Left ventricle myocardium superior (tissue), 1 donor: ENCODE measurements around the gene UNC13D. TPM values are rescaled to one million over a fixed set of nuclear protein-coding genes. Genes with fewer than 3 reads are reported as not detected.
A peak's percentile ranks its signal among the peaks of the same experiment; 100 is the strongest.
"Not testable (repeated sequence)": the region's sequence is repeated elsewhere in the genome, so short reads cannot be mapped to it uniquely, and the experiment has no call there.

Source experiments
- ATAC-seq: fragments of 200-7000 bp; cut with Tn5 transposase; one replicate; pipeline ENCODE4 v1.9.1; 2020; ENCODE audit warnings: mild to moderate bottlenecking, moderate library complexity
- DNase-seq: peaks from one replicate; pipeline ENCODE4 v3.0.0-alpha.2; 2020
- intact Hi-C: fragments of 100-400 bp; cut with micrococcal nuclease; formaldehyde crosslinking; loops from one replicate; pipeline ENCODE4 v1.11.0; 2022
- total RNA-seq: library from RNA; stranded (reverse); fragmentation: NEBNext Ultra II Directional; extraction: Animal tissue kit (Norgen Biotek cat#: 25700); gene quantifications from one replicate; pipeline ENCODE4 v1.2.1, GENCODE V29; 2021
- donor health status: DM: no; HTN: yes; CAD: no; lungs with severe emphysema.

The UNC13D gene
- total RNA-seq, 1 donor from 2014 or later, result 8.6 TPM

GRCh38 chr17:75813081-75814020 lies 30.9 kb downstream of the UNC13D start:
- no peak for DNase-seq
- intact Hi-C loops, result no loop called here
- ATAC-seq, result no peak

DNA sequence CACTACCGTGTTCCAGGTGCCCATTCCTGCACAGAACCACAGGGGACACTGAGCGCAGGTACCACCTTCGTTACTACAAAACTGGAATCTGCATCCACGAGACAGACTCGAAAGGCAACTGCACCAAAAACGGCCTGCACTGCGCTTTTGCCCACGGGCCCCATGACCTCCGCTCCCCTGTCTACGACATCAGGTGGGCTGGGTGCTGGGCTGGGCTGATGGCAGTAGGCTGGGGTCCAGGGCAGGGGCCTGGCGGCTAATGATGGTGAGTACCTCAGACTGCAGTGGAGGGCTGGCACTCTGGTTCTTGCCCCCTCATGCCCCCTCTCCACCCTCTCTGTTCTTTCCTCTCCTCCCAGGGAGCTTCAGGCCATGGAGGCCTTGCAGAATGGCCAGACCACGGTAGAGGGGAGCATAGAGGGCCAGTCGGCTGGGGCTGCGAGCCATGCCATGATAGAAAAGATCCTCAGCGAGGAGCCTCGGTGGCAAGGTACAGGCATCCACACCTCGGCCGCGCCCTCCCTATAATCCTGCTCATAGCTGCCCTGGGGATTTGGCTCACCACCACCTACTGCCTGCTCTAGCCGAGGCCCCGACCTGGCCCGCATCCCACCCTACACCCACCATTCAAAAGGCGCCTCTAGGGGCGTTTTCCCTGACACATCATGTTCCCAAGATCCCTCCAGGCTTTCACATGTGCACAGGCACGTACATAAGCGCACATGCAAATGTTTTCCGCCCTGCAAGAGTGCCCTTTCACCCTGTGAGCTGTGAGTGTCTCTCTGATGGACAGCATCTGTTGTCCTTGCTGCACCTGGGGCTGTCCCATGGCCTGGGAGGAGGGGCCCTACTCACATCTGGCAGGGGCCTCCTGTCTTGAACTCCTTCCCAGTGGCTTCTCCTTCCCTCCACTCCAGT lies 31.8 kb downstream of the UNC13D start:
- ATAC-seq (no peak), DNase-seq (peak; percentile 7)
- intact Hi-C loops, result no loop called here

DNA sequence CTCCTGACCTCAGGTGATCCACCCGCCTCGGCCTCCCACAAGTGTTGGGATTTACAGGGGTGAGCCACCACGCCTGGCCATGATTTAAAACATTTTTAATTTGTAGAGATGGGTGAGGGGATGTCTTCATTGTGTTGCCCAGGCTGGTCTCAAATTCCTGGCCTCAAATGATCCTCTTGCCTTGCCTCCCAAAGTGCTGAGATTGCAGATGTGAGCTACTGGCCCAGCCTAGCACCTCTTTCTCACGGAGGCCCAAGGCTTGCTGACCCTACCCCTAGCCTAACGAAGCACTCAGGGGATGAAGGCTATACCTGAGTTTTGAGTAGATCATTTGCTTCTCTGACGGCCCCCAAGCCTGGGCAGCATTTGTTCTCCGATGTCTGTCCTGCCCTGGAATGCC lies 33.0 kb downstream of the UNC13D start:
- DNase-seq (no peak), ATAC-seq (no peak)
- intact Hi-C loops, result no loop called here

DNA sequence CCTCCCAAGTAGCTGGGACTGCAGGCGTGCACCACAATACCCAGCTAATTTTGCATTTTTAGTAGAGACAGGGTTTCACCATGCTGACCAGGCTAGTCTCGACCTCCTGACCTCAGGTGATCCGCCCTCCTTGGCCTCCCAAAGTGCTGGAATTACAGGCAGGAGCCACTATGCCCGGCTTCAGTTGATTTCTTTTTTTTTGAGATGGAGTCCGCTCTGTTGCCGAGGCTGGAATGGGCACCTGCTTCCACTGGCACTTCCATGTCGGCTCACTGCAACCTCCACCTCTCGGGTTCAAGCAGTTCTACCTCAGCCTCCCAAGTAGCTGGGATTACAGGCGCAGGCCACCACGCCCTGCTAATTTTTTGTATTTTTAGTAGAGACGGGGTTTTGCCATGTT lies 33.4 kb downstream of the UNC13D start:
- DNase-seq, intact Hi-C loops, ATAC-seq: not testable (repeated sequence)

- no peak for ATAC-seq
Measured at GRCh38 chr17:75810216-75810615, 34.0 kb downstream of the UNC13D start.

DNA sequence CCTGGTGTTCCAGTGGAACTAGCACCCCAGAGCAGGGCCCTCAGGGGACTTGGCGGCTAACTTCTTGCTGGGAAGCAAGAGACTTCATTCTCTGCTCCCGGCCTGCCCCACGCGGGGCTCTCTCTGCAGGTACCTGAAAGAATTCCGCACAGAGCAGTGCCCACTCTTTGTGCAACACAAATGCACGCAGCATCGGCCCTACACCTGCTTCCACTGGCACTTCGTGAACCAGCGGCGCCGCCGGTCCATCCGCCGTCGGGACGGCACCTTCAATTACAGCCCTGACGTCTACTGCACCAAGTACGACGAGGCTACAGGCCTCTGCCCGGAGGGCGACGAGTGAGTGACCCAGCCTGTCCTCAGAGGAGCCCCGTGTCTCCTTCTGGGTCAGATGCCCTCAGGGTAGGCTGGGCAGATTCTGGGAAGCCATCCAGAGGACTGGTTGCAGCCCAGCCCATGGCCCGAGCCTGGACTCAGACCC lies 34.5 kb downstream of the UNC13D start:
- ATAC-seq, result peak; percentile 58
- no peak for DNase-seq
- intact Hi-C loops, result no loop called here

More at GRCh38 chr17:75810216-75810615, 34.0 kb downstream of the UNC13D start:
- DNase-seq, result no peak
- intact Hi-C loops, result no loop called here

- ATAC-seq (peak; percentile 65), DNase-seq (peak; percentile 62)
- intact Hi-C loops, result no loop called here
Measured at GRCh38 chr17:75808905-75809621, 35.1 kb downstream of the UNC13D start.

GRCh38 chr17:75808549-75808904 lies 35.7 kb downstream of the UNC13D start:
- ATAC-seq (peak; percentile 6), DNase-seq (no peak)
- intact Hi-C loops, result no loop called here

GRCh38 chr17:75807861-75808260 lies 36.3 kb downstream of the UNC13D start:
- no peak for ATAC-seq
- intact Hi-C loops, result no loop called here
- no peak for DNase-seq

- DNase-seq (peak; percentile 68), ATAC-seq (peak; percentile 77)
- intact Hi-C loops, result no loop called here
Measured at GRCh38 chr17:75806822-75807500, 37.2 kb downstream of the UNC13D start.

DNA sequence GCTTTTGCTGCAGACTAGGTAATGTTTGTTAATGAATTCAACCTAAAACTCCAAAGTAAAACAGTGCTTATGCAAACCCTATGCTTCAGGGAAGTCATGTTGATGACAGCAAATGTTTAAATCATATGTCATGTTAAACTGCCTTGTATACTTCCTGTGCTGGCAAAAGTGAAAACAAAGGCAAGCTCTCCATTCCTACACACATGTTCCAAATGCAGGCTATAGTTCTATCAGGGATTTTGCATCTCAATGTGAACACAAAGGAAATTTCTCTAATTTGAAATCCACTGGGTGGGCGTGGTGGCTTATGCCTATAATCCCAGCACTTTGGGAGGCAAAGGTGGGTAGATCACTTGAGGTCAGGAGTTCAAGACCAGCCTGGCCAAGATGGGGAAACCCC lies 40.3 kb downstream of the UNC13D start:
- ATAC-seq (no peak), DNase-seq (no peak)
- intact Hi-C loops, result no loop called here

DNA sequence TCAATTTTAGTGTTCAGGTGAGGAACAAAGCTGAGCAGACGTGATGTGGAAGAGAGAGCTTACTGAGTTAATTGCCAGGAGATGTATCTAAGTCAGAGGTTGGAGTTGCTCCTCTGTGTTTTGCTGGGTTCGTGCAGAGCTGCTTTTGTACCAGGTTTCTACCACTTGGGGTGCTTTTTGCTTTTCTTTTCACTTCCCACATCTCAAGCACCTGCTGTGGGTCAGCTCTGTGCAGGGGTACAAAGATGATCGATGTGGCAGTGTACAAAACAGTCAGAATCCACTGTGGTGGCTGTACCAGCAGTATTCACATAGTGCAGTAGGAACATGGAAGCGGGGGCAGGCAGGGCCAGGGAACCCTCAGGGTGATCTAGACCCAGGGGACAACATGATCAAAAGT lies 44.8 kb downstream of the UNC13D start:
- DNase-seq (no peak), ATAC-seq (no peak)
- intact Hi-C loops, result no loop called here

DNA sequence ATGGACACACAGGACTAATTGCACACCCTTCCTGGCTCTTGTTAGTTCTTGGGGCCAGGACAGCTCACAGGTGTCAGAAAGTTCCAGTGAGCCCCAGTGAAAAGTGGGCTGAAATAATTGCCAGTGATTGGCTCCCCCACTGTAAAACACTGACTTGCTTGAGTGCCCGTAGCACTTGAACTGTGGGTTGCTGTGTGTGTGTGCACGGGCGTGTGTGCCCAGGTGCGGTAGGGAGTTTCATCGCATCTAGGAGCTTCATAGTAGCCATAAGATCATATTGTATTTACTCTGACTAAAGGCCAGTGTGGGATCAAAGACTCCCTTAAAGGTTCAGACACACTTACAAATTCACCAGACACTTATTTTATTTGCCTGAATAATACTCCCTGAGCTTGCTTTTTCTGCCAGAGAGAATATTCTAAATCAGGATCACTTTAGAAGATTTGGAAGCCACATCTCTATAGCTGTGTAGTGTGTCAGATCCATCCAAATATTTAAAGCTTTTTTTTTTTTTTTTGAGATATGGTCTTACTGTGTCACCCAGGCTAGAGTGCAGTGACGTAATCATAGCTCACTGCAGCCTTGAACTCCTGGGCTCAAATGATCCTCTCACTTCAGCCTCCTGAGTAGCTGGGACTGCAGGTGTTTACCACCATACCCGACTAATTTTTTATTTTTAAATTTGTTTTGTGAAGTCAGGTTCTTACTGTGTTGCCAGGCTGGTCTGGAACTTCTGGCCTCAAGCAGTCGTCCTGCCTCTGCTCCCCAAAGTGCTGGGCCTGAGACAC lies 48.2 kb downstream of the UNC13D start:
- intact Hi-C loops, result no loop called here
- ATAC-seq, result no peak

DNA sequence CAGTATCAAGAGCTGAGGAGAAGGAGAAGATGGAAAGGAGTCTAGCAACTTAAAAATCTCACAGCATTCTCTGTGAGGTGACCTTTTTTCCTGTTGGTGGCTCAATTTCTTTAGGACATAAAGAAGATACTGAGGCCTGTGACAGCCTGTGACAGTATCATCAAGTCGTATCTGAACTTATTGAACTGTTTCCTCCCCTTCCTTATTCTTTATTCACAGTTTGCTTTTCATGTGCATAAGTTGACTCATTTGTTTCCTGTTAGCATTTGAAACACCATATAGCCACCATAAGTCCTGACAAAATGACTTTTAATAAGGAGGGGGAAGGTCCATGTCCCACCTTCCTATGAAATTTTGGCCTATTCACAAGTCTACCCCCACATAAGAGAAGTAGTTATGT lies 50.7 kb downstream of the UNC13D start:
- no peak for ATAC-seq
- intact Hi-C loops, result no loop called here
- no peak for DNase-seq

More for the DNA sequence above, 48.2 kb downstream of the UNC13D start:
- no peak for DNase-seq

DNA sequence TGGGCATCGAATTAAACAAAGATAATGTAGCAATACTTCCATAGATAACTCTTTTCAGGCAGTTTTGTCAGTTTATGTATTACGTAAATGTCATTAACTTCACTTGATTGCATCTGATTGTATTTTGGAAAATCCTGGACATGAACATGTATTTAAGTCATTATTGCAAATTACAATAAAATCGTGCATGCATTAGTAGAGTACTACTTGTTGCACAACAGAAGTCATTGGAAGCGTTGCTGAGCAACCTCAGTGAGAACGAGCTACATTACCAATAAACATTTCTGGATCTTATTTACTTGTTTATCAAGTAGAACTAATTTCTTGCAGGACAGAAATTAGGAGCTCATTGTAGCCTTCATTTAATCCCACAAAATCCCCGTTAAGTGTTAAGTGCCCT lies 53.0 kb downstream of the UNC13D start:
- intact Hi-C loops, result no loop called here
- ATAC-seq (no peak), DNase-seq (no peak)

DNA sequence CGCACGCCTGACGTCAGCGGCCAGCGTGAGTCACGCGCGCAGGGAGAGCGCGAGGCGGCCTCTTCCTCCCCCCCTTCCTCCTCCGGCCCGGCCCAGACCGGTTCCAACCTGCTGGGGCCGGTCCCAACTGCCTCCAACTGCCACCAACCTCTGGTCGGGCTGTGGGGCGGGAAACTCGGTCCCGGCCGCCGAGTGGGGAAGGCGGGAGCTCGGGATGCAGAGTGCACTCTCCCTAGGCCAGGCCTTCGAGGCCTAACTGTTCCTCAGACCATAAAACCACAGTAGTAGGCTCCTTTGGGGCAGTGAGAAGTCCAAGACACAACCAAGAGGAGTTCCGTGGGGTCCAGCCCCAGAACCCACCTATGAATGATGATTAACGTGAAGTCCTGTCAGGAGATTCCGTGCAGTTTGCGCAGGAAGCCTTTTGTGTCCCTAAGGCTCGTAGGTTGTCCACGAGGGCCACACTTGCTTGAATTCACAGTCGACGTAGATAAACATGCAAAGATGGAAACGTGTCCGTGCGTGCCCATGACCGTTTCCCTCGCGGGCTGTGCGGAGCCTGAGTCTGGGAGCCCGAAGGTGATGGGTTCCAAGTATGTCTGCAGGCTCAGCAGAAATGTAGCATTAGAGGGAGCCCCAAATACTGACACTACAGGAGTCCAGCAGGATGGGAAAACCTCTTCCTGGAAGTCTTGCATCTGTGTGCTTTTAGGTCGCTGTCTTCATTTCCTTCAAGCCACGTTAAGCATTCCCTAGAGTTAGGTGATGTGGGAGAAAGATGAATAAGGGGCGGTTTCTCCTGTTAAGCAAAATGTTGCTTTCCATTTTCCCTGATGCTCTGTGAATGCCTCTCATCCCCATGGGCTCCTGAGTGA lies 59.0 kb downstream of the UNC13D start:
- intact Hi-C loops, result no loop called here
- ATAC-seq (peak; percentile 91), DNase-seq (peak; percentile 92)

- DNase-seq, result peak; percentile 96
- ATAC-seq, result peak; percentile 92
- intact Hi-C loops, result no loop called here
Measured at GRCh38 chr17:75784473-75785015, 59.7 kb downstream of the UNC13D start, which contains the start of gene UNK. TSS of gene UNK (plus strand) at chr17:75784806. CDS start at chr17:75784881, 75 bp downstream.
